Measurements from ENCODE around the gene IGLL1.
A peak's percentile ranks its signal among the peaks of the same experiment; 100 is the strongest.

DNA sequence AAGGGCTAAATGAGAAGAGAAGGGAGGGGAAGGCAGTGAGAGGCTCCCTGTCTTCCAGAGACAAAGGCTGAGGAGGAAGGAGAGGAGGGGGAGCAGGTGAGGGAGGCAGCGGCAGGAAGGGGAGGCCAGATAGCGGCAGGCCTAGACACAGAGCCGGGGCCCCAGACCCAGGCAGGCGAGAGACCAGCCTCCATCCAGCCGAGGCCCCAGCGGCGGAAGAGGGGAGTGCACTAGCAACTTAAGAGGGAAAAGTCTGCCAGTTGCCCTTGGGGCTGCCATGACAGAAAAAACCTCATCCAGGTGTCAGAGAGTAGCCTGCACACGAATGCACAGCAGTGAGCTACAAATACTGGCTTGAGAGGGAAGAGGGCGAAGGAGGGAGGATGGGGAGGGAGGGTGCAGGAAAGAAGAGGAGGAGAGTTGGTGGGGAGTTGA lies 46.7 kb downstream of the IGLL1 start:
- no peak for TF ChIP-seq EZH2 (IDR thresholded peaks at IDR 0.05; ENCODE audit: insufficient read depth, low read length)
- TF ChIP-seq, protein P1, sequence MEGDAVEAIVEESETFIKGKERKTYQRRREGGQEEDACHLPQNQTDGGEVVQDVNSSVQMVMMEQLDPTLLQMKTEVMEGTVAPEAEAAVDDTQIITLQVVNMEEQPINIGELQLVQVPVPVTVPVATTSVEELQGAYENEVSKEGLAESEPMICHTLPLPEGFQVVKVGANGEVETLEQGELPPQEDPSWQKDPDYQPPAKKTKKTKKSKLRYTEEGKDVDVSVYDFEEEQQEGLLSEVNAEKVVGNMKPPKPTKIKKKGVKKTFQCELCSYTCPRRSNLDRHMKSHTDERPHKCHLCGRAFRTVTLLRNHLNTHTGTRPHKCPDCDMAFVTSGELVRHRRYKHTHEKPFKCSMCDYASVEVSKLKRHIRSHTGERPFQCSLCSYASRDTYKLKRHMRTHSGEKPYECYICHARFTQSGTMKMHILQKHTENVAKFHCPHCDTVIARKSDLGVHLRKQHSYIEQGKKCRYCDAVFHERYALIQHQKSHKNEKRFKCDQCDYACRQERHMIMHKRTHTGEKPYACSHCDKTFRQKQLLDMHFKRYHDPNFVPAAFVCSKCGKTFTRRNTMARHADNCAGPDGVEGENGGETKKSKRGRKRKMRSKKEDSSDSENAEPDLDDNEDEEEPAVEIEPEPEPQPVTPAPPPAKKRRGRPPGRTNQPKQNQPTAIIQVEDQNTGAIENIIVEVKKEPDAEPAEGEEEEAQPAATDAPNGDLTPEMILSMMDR (IDR thresholded peaks at IDR 0.05; ENCODE audit: insufficient read depth, low read depth, low read length) = peak; percentile 41
